Thyroid gland (tissue), 4 donors: ENCODE data around the gene FMO1. TPM values are rescaled to one million over a fixed set of nuclear protein-coding genes. Genes with fewer than 3 reads are reported as not detected.

Experiments used
- DNase-seq, 2 donors: peaks; one replicate each; pipeline ENCODE4 v3.0.0-alpha.2; 2019
- H3K27ac ChIP-seq, 3 donors: fragments of 200-600 bp; sonication (generic); 1 replicate in 2 of 3; 2 replicates in 1 of 3; pipeline ENCODE4 v1.5.1; 2016 to 2019; ENCODE audit warnings: mild to moderate bottlenecking in 1 of 3, moderate library complexity in 1 of 3
- H3K27me3 ChIP-seq: fragments of 200-600 bp; sonication (generic); one replicate; pipeline ENCODE4 v1.5.1; 2019
- H3K36me3 ChIP-seq, 2 donors: fragments of 200-600 bp; sonication (generic); one replicate each; pipeline ENCODE4 v1.5.1; 2016 to 2019
- H3K4me1 ChIP-seq, 2 donors: fragments of 200-600 bp; sonication (generic); one replicate each; pipeline ENCODE4 v1.5.1; 2017 to 2019
- H3K4me3 ChIP-seq, 3 donors: fragments of 200-600 bp; sonication (generic); replicated peaks in 1 of 3; 1 replicate in 2 of 3; 2 replicates in 1 of 3; pipeline ENCODE4 v1.5.1; 2016; ENCODE audit warnings: mild to moderate bottlenecking in 1 of 3
- H3K9me3 ChIP-seq: fragments of 200-600 bp; sonication (generic); one replicate; pipeline ENCODE4 v1.5.1; 2017
- CTCF ChIP-seq, 6 experiments: fragments of 200-600 bp in 3 of 6; fragments of 450-650 bp in 3 of 6; sonication (generic) in 3 of 6; IDR thresholded peaks; one replicate each; pipeline ENCODE4 v1.5.1; 2016 to 2019; ENCODE audit warnings: antibody characterized with exemption in 6 of 6, mild to moderate bottlenecking in 2 of 6, inconsistent platforms in 1 of 6, moderate library complexity in 1 of 6
- POLR2A ChIP-seq, 2 donors: fragments of 450-650 bp; IDR thresholded peaks; one replicate each; pipeline ENCODE4 v1.6.1; 2017; ENCODE audit warnings: antibody characterized with exemption in 2 of 2, mild to moderate bottlenecking in 2 of 2, moderate library complexity in 1 of 2
- WGBS, 2 donors: methylation state at CpG; one replicate each; pipeline ENCODE4 v1.1.5; 2017; 5-methylcytosine and 5-hydroxymethylcytosine counted together
- intact Hi-C: fragments of 100-400 bp; cut with DNase I; formaldehyde crosslinking; loops from one replicate; pipeline ENCODE4 v1.15.1; 2023
- total RNA-seq, 4 donors: library from RNA; depleted of rRNA; stranded (reverse); fragments of >200 nt; gene quantifications; one replicate each; pipeline ENCODE4 v1.2.3, GENCODE V29; 2016

FMO1 gene
- total RNA-seq: 1 to 10 TPM in 3 of 4 donors, under 1 TPM in 1; 0.81 to 6.9 (median 2.9) TPM

GRCh38 chr1:171248302-171248701 lies at the start of gene FMO1:
Gene FMO1 (plus strand): TSS chr1:171248494. CDS start chr1:171258088, 9,594 bp downstream.
- H3K4me3 ChIP-seq: no peak within 1 kb of the TSS
- no peak within 1 kb of the TSS for H3K27ac ChIP-seq
- intact Hi-C loops: no loop called here
- 78 to 81% methylated on average over 4 of the region's 4 CpGs for WGBS, 2 donors
- no peak for DNase-seq
- no peaks in the 10 kb centered on the region for H3K36me3 ChIP-seq
- no peaks in the 10 kb centered on the region for H3K27me3 ChIP-seq
- no peak for TF ChIP-seq CTCF (IDR thresholded peaks at IDR 0.05)
- TF ChIP-seq POLR2A (IDR thresholded peaks at IDR 0.05): no peak
- H3K9me3 ChIP-seq: no peaks in the 10 kb centered on the region
- no peaks in the 10 kb centered on the region for H3K4me1 ChIP-seq

- intact Hi-C loops: no loop called here
- no peak for DNase-seq
- no peak for TF ChIP-seq CTCF (IDR thresholded peaks at IDR 0.05)
- no peak for TF ChIP-seq POLR2A (IDR thresholded peaks at IDR 0.05)
- Histone ChIP-seq H3K4me3 (no peak overlapping the region), H3K27ac (no peak overlapping the region), H3K9me3 (no peaks in the 10 kb centered on the region), H3K4me1 (no peaks in the 10 kb centered on the region), H3K27me3 (no peaks in the 10 kb centered on the region), H3K36me3 (no peaks in the 10 kb centered on the region)
- WGBS, 2 donors: 40 to 55% methylated on average over 5 of the region's 5 CpGs
Observed at GRCh38 chr1:171204296-171204695, 44.0 kb upstream of the FMO1 start.

- intact Hi-C loops: no loop called here
- no peaks in the 10 kb centered on the region for H3K36me3 ChIP-seq
- no peaks in the 10 kb centered on the region for H3K27me3 ChIP-seq
- TF ChIP-seq CTCF (IDR thresholded peaks at IDR 0.05) (no peak), POLR2A (IDR thresholded peaks at IDR 0.05) (no peak)
- H3K27ac ChIP-seq: no peak overlapping the region
- WGBS, 2 donors: 79 to 80% methylated on average over 3 of the region's 3 CpGs
- no peaks in the 10 kb centered on the region for H3K9me3 ChIP-seq
- H3K4me3 ChIP-seq: no peak overlapping the region
- H3K4me1 ChIP-seq: no peaks in the 10 kb centered on the region
- no peak for DNase-seq
Observed at GRCh38 chr1:171206204-171206977, 41.9 kb upstream of the FMO1 start.

- TF ChIP-seq POLR2A (IDR thresholded peaks at IDR 0.05) (no peak), CTCF (IDR thresholded peaks at IDR 0.05) (no peak)
- no peak overlapping the region for H3K4me3 ChIP-seq
- no peaks in the 10 kb centered on the region for H3K36me3 ChIP-seq
- WGBS, 2 donors: 65 to 93% methylated on average over 1 of the region's 1 CpG
- no peaks in the 10 kb centered on the region for H3K4me1 ChIP-seq
- H3K9me3 ChIP-seq: no peaks in the 10 kb centered on the region
- intact Hi-C loops: no loop called here
- no peak overlapping the region for H3K27ac ChIP-seq
- H3K27me3 ChIP-seq: no peaks in the 10 kb centered on the region
- DNase-seq: peak in 1 of 2 donors; percentile 7
Observed at GRCh38 chr1:171206978-171207355, 41.3 kb upstream of the FMO1 start.

GRCh38 chr1:171207377-171207776 lies 40.9 kb upstream of the FMO1 start:
- WGBS, 2 donors: 71 to 89% methylated on average over 2 of the region's 2 CpGs
- H3K27ac ChIP-seq: no peak overlapping the region

More at GRCh38 chr1:171207377-171207776, 40.9 kb upstream of the FMO1 start:
- Histone ChIP-seq H3K27me3 (no peaks in the 10 kb centered on the region), H3K4me1 (no peaks in the 10 kb centered on the region), H3K36me3 (no peaks in the 10 kb centered on the region), H3K9me3 (no peaks in the 10 kb centered on the region), H3K4me3 (no peak overlapping the region)
- intact Hi-C loops: no loop called here
- DNase-seq: no peak
- TF ChIP-seq CTCF (IDR thresholded peaks at IDR 0.05) (no peak), POLR2A (IDR thresholded peaks at IDR 0.05) (no peak)
